Activated T-cell treated with anti-CD3 and anti-CD28 coated beads for 24 hours (primary cell): ENCODE data around the gene ASL.
"Not testable (repeated sequence)": the region's sequence is repeated elsewhere in the genome, so short reads cannot be mapped to it uniquely, and the experiment has no call there.

ENCODE experiments used
- DNase-seq: peaks from one replicate; pipeline ENCODE4 v3.0.0-alpha.2; 2020; ENCODE audit warnings: low read depth

The ASL gene

DNA sequence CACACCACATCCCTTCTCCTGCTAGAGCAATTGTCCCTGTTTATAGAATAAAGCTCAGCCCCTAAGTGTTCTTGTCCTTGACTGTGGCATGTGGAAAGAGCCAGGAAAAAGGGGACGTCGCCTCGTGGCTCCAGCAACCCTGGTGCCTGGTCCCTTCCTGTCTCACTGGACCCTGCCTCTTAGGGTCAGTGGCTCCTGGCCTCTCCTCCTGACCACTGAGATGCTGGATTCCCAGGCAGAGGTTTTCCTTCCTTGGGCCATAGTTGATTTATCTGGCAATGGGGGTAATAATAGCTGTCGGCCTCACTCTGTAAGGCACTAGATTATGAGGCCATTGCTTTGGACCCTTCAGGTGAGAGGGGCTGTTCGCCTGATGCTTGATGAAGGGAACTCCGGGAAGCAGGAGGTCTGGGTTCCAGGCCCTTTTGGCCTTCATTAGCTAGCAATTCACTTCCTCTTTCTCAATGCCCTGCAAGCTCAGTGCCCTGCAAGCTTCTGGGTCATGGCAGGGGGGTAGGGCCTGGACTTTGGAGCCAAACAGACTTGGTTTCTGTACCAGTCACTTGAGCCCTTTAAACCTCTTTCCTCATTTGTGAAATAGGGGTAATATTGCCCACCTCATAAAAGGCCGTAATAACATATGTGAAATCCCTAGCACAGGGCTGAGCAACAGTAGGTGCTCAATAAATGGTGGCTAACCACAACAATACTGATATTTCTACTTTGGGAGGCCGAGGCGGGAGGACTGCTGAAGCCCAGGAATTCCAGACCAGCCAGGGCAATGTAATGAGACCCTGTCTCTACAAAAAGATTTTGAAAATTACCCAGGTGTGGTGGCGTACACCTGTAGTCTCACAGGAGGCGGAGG is 1.1 kb downstream of the ASL start:
- DNase-seq: no peak

DNA sequence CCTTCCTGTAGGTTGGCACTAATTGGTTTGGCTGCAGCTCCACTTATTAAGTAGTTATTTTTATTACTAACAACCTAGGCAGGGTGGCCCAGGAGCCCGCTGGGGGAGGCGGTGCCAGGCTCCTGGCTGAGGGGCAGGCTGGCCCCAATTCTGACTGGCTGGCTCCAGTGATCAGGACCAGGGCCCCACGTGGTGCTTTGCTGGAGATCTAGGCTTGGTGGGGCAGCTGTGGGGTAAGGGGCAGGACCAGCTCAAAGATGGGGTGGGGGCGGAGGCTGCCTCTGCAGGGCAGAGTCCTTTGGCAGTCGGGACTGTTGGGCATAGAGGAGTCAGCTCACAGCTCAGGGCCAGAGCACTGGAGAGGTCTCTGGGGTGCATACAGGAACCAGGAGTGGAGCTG is 2.4 kb downstream of the ASL start:
- DNase-seq: no peak

GRCh38 chr7:66082083-66082482 is 6.5 kb downstream of the ASL start:
- DNase-seq: no peak

- no peak for DNase-seq
Measured at GRCh38 chr7:66082886-66083415, 7.3 kb downstream of the ASL start.

GRCh38 chr7:66083677-66084076 is 8.1 kb downstream of the ASL start:
- DNase-seq: no peak

- DNase-seq: no peak
Measured at GRCh38 chr7:66088861-66089838, 13.5 kb downstream of the ASL start.

- DNase-seq: no peak
Measured at GRCh38 chr7:66092654-66093053, 17.0 kb downstream of the ASL start.

DNA sequence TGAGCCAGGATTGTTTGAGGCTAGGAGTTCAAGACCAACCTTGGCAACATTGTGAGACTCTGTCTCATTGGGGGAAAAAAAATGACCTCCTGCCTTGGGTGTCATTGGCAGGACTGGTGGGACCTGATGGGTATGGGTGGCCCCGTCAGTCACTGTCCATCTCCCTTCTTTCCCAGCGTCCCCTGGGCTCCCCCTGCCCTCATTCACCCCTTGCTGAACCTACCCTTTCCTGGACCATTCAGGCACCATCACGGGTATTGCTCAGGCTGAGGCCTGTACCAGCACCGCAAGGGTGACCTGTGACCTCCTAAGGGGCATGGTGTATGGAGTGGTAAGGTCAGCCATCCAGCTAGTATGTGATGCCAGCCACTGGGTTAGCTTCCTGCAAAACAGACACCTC is 19.4 kb downstream of the ASL start:
- DNase-seq: no peak

- no peak for DNase-seq
Measured at GRCh38 chr7:66099232-66099550, 23.6 kb downstream of the ASL start.

DNA sequence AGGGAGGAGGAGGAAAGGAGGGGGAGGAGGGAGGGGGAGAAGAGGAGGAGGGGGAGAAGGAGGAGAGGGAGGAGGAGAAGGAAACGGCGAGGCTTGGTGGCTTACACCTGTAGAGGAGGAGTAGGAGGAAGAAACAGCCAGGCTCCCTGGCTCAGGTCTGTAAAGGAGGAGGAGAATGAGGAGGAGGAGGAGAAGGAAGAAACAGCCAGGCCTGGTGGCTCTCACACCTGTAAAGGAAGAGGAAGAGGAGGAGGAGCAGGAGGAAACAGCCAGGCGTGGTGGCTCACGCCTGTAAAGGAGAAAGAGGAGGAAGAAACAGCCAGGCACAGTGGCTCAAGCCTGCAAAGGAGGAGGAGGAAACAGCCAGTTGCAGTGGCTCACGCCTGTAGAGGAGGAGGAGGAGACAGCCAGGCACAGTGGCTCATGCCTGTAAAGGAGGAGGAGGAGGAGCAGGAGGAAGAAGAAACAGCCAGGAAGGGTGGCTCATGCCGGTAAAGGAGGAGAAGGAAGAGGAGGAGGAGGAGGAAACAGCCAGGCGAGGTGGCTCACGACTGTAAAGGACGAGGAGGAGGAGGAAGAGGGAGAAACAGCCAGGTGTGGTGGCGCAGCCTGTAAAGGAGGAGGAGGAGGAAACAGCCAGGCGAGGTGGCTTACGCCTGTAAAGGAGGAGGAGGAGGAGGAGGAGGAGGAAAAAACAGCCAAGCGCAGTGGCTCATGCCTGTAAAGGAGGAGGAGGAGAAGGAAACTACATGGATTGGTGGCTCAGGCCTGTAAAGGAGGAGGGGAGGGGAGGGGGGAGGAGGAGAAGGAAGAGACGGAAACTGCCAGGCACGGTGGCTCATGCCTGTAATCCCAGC is 24.2 kb downstream of the ASL start:
- DNase-seq: peak; percentile 11

DNA sequence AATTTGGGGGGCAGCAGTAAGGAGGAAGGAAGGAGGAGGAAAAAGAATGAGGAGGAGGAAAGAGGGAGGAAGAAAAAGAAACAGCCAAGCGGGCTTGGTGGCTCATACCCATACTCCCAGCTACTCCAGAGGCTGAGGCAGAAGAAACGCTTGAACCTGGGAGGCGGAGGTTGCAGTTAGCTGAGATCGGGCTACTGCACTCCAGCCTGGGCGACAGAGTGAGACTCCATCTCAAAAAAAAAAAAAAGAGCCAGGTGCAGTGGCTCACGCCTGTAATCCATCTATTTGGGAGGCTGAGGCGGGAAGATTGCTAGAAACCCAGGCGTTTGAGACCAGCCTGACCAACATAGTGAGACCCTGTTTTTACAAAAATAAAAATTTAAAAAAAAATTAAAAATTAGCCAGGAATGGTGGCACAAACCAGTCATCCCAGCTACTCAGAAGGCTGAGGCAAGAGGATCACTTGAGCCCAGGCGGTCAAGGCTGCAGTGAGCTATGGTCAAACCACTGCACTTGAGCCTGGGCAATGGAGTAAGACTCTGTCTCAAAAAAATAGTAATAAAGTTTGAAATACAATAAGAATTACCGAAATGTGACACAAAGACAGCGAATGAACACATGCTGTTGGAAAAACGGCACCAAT is 24.9 kb downstream of the ASL start:
- DNase-seq: no peak

GRCh38 chr7:66102168-66102567 is 26.5 kb downstream of the ASL start:
- not testable (repeated sequence) for DNase-seq

GRCh38 chr7:66103994-66104393 is 28.4 kb downstream of the ASL start:
- DNase-seq: not testable (repeated sequence)

DNA sequence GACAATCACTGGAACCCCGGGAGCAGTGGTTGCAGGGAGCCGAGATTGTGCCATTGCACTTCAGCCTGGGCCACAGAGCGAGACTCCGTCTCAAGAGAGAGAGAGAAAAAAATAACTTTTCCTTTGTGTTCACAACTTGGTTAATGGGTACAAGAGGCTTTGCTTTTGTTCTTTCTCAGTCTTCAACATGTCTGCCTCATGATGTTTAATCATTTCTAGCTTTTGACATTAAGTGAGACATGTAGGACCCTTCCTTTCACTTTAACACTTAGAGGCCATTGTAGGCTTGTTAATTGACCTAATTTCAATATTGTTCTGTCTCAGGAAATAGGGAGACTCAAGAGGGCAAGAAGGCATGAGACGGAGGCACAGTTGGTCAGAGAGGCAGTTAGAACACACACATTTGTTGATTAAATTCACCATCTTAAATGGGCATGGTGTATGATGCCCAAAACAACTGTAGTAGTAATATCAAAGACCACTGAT is 29.7 kb downstream of the ASL start:
- no peak for DNase-seq

- not testable (repeated sequence) for DNase-seq
Measured at GRCh38 chr7:66108410-66108809, 32.8 kb downstream of the ASL start.

DNA sequence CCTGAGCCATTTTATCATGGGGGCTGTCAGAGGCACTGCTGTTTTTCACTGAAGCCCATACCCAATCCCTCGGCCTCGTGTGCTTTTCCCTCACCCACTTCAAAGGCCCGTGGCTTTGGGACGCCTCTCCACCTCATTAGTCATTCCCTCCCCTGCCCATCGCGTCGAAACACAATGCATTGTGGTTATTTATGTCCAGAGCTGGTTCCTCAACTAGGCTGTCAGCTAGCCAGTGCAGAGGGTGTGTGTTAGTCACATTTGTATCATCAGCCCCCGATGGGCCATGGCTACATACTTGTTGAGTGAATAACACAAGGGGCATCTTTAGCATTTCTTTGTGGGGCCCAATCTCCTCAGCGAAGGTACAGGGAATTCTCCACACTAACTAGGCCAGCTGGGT is 35.2 kb downstream of the ASL start:
- no peak for DNase-seq

DNA sequence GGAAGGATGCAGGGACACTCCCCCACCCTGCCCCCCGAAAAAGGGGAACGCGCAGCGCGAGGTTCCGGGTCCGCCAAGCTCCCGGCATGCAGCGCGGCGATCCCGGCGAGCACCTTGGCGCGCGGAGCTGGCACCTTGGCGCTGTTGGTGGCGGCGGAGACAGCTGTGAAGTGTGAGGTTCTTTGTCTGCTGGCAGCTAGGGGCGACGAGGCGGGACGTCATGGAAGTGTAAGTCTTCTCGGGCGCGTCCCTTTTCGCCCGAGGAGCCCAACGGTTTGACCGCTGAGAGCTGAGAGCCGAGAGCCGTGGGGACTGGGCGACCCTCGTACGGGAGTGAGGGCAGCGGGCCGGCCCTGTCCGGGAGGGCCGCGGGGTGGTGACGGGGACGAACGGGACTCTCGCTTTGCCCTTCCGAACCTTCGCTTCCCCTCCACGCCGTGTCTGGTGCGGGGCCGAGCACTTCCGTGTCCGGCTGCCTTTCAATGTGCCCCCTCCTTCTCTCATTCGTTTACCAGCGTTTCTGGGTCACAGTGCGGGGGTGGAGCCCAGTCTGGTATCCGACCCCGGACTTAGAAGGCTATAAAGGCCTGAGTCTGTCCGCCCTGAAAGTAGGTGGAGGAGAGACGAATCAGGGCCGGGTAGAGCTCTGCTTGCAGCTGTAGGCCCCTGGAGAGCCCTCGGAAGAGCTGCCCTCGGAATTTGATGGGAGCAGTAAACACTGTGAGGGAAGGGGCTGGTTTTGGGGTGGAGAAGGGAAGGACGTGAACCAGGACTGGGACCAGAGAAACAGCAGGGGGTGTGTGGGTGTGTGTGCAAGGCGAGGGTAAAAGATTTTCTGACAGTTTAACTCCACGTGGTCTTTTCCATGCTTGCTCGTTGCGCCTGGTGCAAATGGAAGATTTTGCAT is 39.4 kb downstream of the ASL start, which contains the start of gene CRCP:
TSS of gene CRCP (plus strand) at position 105 of the 907 bp plus-strand sequence. CDS start at position 221, 116 bp downstream.
- peak; percentile 80 for DNase-seq

DNA sequence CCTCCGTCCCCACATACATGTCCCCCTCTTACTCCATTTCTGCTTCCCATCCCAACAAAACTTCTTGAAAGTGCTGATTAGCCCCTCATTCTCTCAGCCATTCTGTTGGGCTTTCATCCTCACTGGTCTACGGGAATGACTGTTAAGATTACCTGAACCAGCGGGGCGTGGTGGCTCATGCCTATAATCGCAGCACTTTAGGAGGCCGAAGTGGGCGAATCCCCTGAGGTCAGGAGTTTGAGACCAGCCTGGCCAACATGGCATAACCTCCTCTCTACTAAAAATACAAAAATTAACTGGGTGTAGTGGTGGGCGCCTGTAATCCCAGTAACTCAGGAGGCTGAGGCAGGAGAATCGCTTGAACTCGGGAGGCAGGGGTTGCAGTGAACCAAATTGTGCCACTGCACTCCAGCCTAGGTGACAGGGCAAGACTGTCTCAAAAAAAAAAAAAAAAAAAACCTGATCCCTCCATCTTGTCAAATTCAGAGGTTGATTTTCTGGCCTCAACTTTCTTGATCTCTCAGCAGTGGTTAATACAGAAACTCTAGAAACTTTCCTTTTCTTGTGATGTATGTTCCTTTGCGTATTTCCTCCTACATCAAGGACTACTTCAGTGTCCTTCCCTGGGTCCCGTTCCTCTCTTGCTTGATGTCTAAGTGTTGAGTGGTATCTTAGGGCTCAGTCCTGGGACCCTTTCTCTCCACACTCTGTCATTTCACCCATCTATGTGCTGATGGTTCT is 41.2 kb downstream of the ASL start:
- DNase-seq: not testable (repeated sequence)

GRCh38 chr7:66118603-66119002 is 43.0 kb downstream of the ASL start:
- DNase-seq: no peak
